ENCODE data around the gene KDM4C.

DNA sequence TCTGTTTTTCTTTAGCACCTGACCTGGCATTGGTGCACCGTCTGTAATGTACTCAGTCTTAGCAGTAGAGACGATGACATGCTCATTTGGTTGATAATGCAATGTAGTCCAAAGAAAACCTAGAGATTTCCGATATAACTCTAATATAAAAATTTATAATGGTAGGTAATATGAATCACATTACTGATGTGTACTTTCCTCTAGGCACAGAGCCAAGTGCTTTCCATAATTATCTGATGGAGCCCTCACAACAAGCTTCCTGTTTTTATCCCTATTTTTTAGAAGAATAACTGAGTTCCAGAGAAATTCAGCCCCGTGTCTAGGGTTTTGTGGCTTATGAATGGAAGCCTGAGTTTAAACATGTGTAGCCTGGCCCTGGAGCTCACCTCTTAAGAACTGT, 53.7 kb downstream of the KDM4C start:
- TF ChIP-seq, protein P1, sequence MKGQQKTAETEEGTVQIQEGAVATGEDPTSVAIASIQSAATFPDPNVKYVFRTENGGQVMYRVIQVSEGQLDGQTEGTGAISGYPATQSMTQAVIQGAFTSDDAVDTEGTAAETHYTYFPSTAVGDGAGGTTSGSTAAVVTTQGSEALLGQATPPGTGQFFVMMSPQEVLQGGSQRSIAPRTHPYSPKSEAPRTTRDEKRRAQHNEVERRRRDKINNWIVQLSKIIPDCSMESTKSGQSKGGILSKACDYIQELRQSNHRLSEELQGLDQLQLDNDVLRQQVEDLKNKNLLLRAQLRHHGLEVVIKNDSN (IDR thresholded peaks at IDR 0.05), result no peak
- TF ChIP-seq, protein P2, sequence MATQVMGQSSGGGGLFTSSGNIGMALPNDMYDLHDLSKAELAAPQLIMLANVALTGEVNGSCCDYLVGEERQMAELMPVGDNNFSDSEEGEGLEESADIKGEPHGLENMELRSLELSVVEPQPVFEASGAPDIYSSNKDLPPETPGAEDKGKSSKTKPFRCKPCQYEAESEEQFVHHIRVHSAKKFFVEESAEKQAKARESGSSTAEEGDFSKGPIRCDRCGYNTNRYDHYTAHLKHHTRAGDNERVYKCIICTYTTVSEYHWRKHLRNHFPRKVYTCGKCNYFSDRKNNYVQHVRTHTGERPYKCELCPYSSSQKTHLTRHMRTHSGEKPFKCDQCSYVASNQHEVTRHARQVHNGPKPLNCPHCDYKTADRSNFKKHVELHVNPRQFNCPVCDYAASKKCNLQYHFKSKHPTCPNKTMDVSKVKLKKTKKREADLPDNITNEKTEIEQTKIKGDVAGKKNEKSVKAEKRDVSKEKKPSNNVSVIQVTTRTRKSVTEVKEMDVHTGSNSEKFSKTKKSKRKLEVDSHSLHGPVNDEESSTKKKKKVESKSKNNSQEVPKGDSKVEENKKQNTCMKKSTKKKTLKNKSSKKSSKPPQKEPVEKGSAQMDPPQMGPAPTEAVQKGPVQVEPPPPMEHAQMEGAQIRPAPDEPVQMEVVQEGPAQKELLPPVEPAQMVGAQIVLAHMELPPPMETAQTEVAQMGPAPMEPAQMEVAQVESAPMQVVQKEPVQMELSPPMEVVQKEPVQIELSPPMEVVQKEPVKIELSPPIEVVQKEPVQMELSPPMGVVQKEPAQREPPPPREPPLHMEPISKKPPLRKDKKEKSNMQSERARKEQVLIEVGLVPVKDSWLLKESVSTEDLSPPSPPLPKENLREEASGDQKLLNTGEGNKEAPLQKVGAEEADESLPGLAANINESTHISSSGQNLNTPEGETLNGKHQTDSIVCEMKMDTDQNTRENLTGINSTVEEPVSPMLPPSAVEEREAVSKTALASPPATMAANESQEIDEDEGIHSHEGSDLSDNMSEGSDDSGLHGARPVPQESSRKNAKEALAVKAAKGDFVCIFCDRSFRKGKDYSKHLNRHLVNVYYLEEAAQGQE (IDR thresholded peaks at IDR 0.05; ENCODE audit: low read depth), result no peak
- TF ChIP-seq RAD21 (IDR thresholded peaks at IDR 0.05; ENCODE audit: low read depth) (no peak), EP300 (IDR thresholded peaks at IDR 0.05; ENCODE audit: borderline replicate concordance) (no peak), EGR1 (IDR thresholded peaks at IDR 0.05) (no peak), TAF1 (IDR thresholded peaks at IDR 0.05; ENCODE audit: low read depth) (no peak), NFIC (IDR thresholded peaks at IDR 0.05) (no peak), YY1 (IDR thresholded peaks at IDR 0.05; ENCODE audit: low read depth) (no peak), ZBTB7A (IDR thresholded peaks at IDR 0.05; ENCODE audit: low read depth) (no peak), TEAD4 (IDR thresholded peaks at IDR 0.05) (no peak), CREB1 (IDR thresholded peaks at IDR 0.05; ENCODE audit: low read depth) (no peak)
- TF ChIP-seq, protein P3, sequence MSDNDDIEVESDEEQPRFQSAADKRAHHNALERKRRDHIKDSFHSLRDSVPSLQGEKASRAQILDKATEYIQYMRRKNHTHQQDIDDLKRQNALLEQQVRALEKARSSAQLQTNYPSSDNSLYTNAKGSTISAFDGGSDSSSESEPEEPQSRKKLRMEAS (IDR thresholded peaks at IDR 0.05), result no peak
